ENCODE data around the gene STEAP3.

Gene STEAP3

GRCh38 chr2:119305497-119306195 is 82.0 kb downstream of the STEAP3 start:
- no peak for DNase-seq

GRCh38 chr2:119306196-119306590 is 82.6 kb downstream of the STEAP3 start:
- no peak for DNase-seq

- DNase-seq: no peak
These were observed 83.9 kb downstream of the STEAP3 start for GRCh38 chr2:119307419-119308140.

GRCh38 chr2:119308793-119309330 is 85.2 kb downstream of the STEAP3 start:
- DNase-seq: no peak

- no peak for DNase-seq
These were observed 87.7 kb downstream of the STEAP3 start for GRCh38 chr2:119311371-119311770.

- no peak for DNase-seq
These were observed 88.2 kb downstream of the STEAP3 start for GRCh38 chr2:119311831-119312230.

Measured in NCI-H446 treated with DMSO at 0.1 percent for 48 hours (cell line).